Ishikawa (cell line): Measurements from ENCODE around the gene FMN2.

Source experiments
- CEBPB ChIP-seq: IDR thresholded peaks from 2 replicates; pipeline ENCODE4 v1.6.1; 2012
- CREB1 ChIP-seq: IDR thresholded peaks from 2 replicates; pipeline ENCODE4 v1.6.1; 2012; ENCODE audit warnings: low read depth
- EGR1 ChIP-seq: IDR thresholded peaks from 2 replicates; pipeline ENCODE4 v1.6.1; 2012
- EP300 ChIP-seq: IDR thresholded peaks from 2 replicates; pipeline ENCODE4 v1.6.1; 2012; ENCODE audit warnings: borderline replicate concordance
- FOXM1 ChIP-seq: IDR thresholded peaks from 2 replicates; pipeline ENCODE4 v1.6.1; 2012; ENCODE audit warnings: low read depth, borderline replicate concordance
- NFIC ChIP-seq: IDR thresholded peaks from 2 replicates; pipeline ENCODE4 v1.6.1; 2012
- RAD21 ChIP-seq: IDR thresholded peaks from 2 replicates; pipeline ENCODE4 v1.6.1; 2012; ENCODE audit warnings: low read depth
- REST ChIP-seq: IDR thresholded peaks from 2 replicates; pipeline ENCODE4 v1.6.1; 2012; ENCODE audit warnings: low read depth, mild to moderate bottlenecking
- TAF1 ChIP-seq: IDR thresholded peaks from 2 replicates; pipeline ENCODE4 v1.6.1; 2012; ENCODE audit warnings: low read depth, mild to moderate bottlenecking
- TCF12 ChIP-seq: IDR thresholded peaks from 2 replicates; pipeline ENCODE4 v1.6.1; 2012; ENCODE audit warnings: low read depth
- TEAD4 ChIP-seq: IDR thresholded peaks from 2 replicates; pipeline ENCODE4 v1.6.1; 2012
- YY1 ChIP-seq: IDR thresholded peaks from 2 replicates; pipeline ENCODE4 v1.6.1; 2012; ENCODE audit warnings: low read depth
- ZBTB7A ChIP-seq: IDR thresholded peaks from 2 replicates; pipeline ENCODE4 v1.6.1; 2012; ENCODE audit warnings: low read depth
- TF ChIP-seq, protein P1 (sequence below): IDR thresholded peaks from 2 replicates; pipeline ENCODE4 v1.6.1; 2012
- TF ChIP-seq, protein P2 (sequence below): IDR thresholded peaks from 2 replicates; pipeline ENCODE4 v1.6.1; 2012

Gene FMN2

DNA sequence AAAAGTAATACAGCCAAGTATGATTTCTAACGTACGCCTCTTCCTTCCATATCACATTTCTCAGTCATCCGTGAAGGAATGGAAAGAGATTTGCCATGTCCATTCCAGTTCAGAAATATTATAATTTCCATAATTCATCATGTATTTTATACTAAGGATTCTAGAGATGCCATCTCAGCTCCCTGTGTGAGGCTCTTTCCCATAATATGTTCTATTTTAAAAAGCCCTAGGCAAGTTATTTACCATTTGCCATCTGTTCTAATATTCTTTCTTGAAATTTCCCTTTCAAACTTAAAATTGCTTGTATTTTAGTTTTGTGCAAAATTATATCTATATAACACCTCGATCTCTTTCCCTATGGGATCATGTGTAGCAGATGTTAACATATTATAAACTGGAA, 106.7 kb downstream of the FMN2 start:
- TF ChIP-seq EP300, result no peak
- no peak for TF ChIP-seq TCF12
- TF ChIP-seq FOXM1, result no peak
- TF ChIP-seq CEBPB, result no peak
- no peak for TF ChIP-seq REST
- TF ChIP-seq NFIC, result no peak
- TF ChIP-seq YY1, result no peak
- TF ChIP-seq CREB1, result no peak
- no peak for TF ChIP-seq TAF1
- no peak for TF ChIP-seq TEAD4
- no peak for TF ChIP-seq RAD21
- no peak for TF ChIP-seq ZBTB7A

GRCh38 chr1:240199758-240200645, 108.3 kb downstream of the FMN2 start:
- TF ChIP-seq EGR1, result no peak
- no peak for TF ChIP-seq CEBPB
- TF ChIP-seq, protein P1, sequence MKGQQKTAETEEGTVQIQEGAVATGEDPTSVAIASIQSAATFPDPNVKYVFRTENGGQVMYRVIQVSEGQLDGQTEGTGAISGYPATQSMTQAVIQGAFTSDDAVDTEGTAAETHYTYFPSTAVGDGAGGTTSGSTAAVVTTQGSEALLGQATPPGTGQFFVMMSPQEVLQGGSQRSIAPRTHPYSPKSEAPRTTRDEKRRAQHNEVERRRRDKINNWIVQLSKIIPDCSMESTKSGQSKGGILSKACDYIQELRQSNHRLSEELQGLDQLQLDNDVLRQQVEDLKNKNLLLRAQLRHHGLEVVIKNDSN, result no peak
- TF ChIP-seq NFIC, result no peak
- no peak for TF ChIP-seq RAD21
- TF ChIP-seq FOXM1, result no peak
- no peak for TF ChIP-seq TEAD4
- TF ChIP-seq, protein P2, sequence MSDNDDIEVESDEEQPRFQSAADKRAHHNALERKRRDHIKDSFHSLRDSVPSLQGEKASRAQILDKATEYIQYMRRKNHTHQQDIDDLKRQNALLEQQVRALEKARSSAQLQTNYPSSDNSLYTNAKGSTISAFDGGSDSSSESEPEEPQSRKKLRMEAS, result no peak
- TF ChIP-seq EP300, result no peak
- no peak for TF ChIP-seq REST
- TF ChIP-seq TCF12, result no peak
- no peak for TF ChIP-seq TAF1
- no peak for TF ChIP-seq CREB1

GRCh38 chr1:240201931-240202330, 110.2 kb downstream of the FMN2 start:
- TF ChIP-seq YY1 (no peak), TCF12 (no peak), CREB1 (no peak), CEBPB (no peak), EP300 (no peak), NFIC (no peak), EGR1 (no peak), REST (no peak), FOXM1 (no peak)
- TF ChIP-seq, protein P2, result no peak
- TF ChIP-seq, protein P1, result no peak

DNA sequence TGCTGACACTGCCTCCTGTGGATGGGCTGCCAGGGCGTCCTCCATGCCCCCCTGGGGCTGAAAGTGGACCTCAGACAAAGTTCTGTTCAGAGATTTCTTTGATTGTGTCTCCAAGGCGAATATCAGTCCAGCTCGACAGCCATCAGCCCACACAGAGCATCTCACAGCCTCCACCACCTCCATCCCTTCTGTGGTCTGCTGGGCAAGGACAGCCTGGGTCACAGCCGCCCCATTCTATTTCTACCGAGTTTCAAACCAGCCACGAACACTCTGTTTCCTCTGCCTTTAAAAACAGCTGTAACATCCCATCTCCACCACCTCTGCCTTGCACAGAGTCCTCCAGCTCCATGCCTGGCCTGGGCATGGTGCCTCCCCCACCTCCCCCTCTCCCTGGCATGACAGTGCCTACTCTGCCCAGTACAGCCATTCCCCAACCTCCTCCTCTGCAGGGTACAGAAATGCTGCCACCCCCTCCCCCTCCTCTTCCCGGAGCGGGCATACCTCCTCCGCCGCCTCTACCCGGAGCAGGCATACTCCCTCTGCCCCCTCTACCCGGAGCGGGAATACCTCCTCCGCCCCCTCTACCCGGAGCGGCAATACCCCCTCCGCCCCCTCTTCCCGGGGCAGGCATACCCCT, 115.5 kb downstream of the FMN2 start:
- TF ChIP-seq EP300 (no peak), TEAD4 (no peak), FOXM1 (no peak)
